ENCODE results near the gene STRADB. TPM values are rescaled to one million over a fixed set of nuclear protein-coding genes. Genes with fewer than 3 reads are reported as not detected.

STRADB gene
- total RNA-seq, 1 donor from 2014 or later: 9.6 TPM

GRCh38 chr2:201520201-201520600 is 68.7 kb downstream of the STRADB start:
- no peak for DNase-seq (ENCODE audit: extremely low spot score in 2 of 2)
- Histone ChIP-seq H3K4me1 (no peaks in the 10 kb centered on the region), H3K27me3 (no peaks in the 10 kb centered on the region), H3K4me3 (no peak overlapping the region), H3K27ac (no peak overlapping the region), H3K36me3 (no peaks in the 10 kb centered on the region), H3K9me3 (no peaks in the 10 kb centered on the region)
- no peak for TF ChIP-seq POLR2A (IDR thresholded peaks at IDR 0.05)
- no peak for TF ChIP-seq CTCF (IDR thresholded peaks at IDR 0.05)
- no peak for TF ChIP-seq POLR2AphosphoS5 (IDR thresholded peaks at IDR 0.05; ENCODE audit: insufficient read depth in 1 of 2, low read depth in 1 of 2)
- intact Hi-C loops (cut with DNase I): no loop called here

GRCh38 chr2:201522965-201523364 is 71.4 kb downstream of the STRADB start:
- H3K27ac ChIP-seq: no peak overlapping the region
- no peak for TF ChIP-seq POLR2A (IDR thresholded peaks at IDR 0.05)
- no peak for TF ChIP-seq POLR2AphosphoS5 (IDR thresholded peaks at IDR 0.05; ENCODE audit: insufficient read depth in 1 of 2, low read depth in 1 of 2)
- TF ChIP-seq CTCF (IDR thresholded peaks at IDR 0.05): no peak
- no peak for DNase-seq (ENCODE audit: extremely low spot score in 2 of 2)
- no peak overlapping the region for H3K4me3 ChIP-seq
- H3K9me3 ChIP-seq: no peaks in the 10 kb centered on the region
- H3K36me3 ChIP-seq: no peaks in the 10 kb centered on the region
- H3K27me3 ChIP-seq: no peaks in the 10 kb centered on the region
- intact Hi-C loops (cut with DNase I): no loop called here
- no peaks in the 10 kb centered on the region for H3K4me1 ChIP-seq

- no peaks in the 10 kb centered on the region for H3K4me1 ChIP-seq
- H3K27me3 ChIP-seq: no peaks in the 10 kb centered on the region
- no peaks in the 10 kb centered on the region for H3K9me3 ChIP-seq
- no peak overlapping the region for H3K4me3 ChIP-seq
- intact Hi-C loops (cut with DNase I): no loop called here
- no peak for DNase-seq (ENCODE audit: extremely low spot score in 2 of 2)
- TF ChIP-seq POLR2AphosphoS5 (IDR thresholded peaks at IDR 0.05; ENCODE audit: insufficient read depth in 1 of 2, low read depth in 1 of 2) (no peak), CTCF (IDR thresholded peaks at IDR 0.05) (no peak), POLR2A (IDR thresholded peaks at IDR 0.05) (no peak)
- no peaks in the 10 kb centered on the region for H3K36me3 ChIP-seq
- H3K27ac ChIP-seq: no peak overlapping the region
Observed at GRCh38 chr2:201523506-201523905, 72.0 kb downstream of the STRADB start.

Small RNA genes lying within 50 kb of the gene (small RNA-seq; reads per million reads assigned to genes)
- gene RF00019: not detected

Other genes starting within 250 kb of the STRADB start
- gene CASP8, start 191.2 kb upstream of the STRADB start, total RNA-seq: 29.2 TPM
- 0.74 TPM for gene FLACC1, start 94.4 kb upstream of the STRADB start, total RNA-seq
- 25.8 TPM for gene TRAK2, start 282 bp upstream of the STRADB start, total RNA-seq
- gene TMEM237, start 191.8 kb downstream of the STRADB start, total RNA-seq: 29.5 TPM
- 0.74 TPM for gene MPP4, start 246.9 kb downstream of the STRADB start, total RNA-seq